Activated B cell treated with CpG ODN at 0.5 μM for 24 hours (primary cell): Measurements from ENCODE around the gene MTFR2. TPM values are rescaled to one million over a fixed set of nuclear protein-coding genes. Genes with fewer than 3 reads are reported as not detected.

Experiments used
- ATAC-seq: fragments of 200-7000 bp; cut with Tn5 transposase; one replicate; pipeline ENCODE4 v1.10.0; 2021; ENCODE audit warnings: low read depth, mild to moderate bottlenecking, moderate library complexity
- CTCF ChIA-PET: fragments of 350-600 bp; sonication (Branson Sonifier 250); formaldehyde crosslinking; loops from one replicate; lab custom pipeline; 2021; ENCODE audit warnings: antibody characterized with exemption; lab: Charles Lee
- POLR2A ChIA-PET: fragments of 350-600 bp; sonication (Branson Sonifier 250); formaldehyde crosslinking; loops from one replicate; lab custom pipeline; 2021; ENCODE audit warnings: antibody characterized with exemption; lab: Charles Lee
- DNase-seq: peaks from one replicate; pipeline ENCODE4 v3.0.0; 2022
- H3K27ac Mint-ChIP-seq: one replicate; pipeline ENCODE4 v1.8.0; 2020; ENCODE audit warnings: mixed read lengths
- H3K27me3 Mint-ChIP-seq: one replicate; pipeline ENCODE4 v1.8.0; 2021; ENCODE audit warnings: mixed read lengths
- H3K36me3 Mint-ChIP-seq: one replicate; pipeline ENCODE4 v1.8.0; 2021; ENCODE audit warnings: low read depth, mixed read lengths
- H3K4me1 Mint-ChIP-seq: one replicate; pipeline ENCODE4 v1.8.0; 2021; ENCODE audit warnings: mixed read lengths
- H3K4me3 Mint-ChIP-seq: one replicate; pipeline ENCODE4 v1.8.0; 2020; ENCODE audit warnings: mild to moderate bottlenecking, mixed read lengths
- H3K9me3 Mint-ChIP-seq: one replicate; pipeline ENCODE4 v1.8.0; 2020; ENCODE audit warnings: mixed read lengths
- CTCF ChIP-seq: fragments of 200-600 bp; IDR thresholded peaks from one replicate; pipeline ENCODE4 v1.8.0; 2022; ENCODE audit warnings: antibody characterized with exemption, mild to moderate bottlenecking
- intact Hi-C: fragments of 100-400 bp; cut with micrococcal nuclease; formaldehyde crosslinking; loops from one replicate; pipeline ENCODE4 v1.15.1; 2024
- total RNA-seq: library from RNA; stranded (reverse); gene quantifications from 2 replicates; pipeline ENCODE4 v1.2.3, GENCODE V29; 2022

The MTFR2 gene
- total RNA-seq, 1 donor from 2014 or later, result 3.5 TPM

DNA sequence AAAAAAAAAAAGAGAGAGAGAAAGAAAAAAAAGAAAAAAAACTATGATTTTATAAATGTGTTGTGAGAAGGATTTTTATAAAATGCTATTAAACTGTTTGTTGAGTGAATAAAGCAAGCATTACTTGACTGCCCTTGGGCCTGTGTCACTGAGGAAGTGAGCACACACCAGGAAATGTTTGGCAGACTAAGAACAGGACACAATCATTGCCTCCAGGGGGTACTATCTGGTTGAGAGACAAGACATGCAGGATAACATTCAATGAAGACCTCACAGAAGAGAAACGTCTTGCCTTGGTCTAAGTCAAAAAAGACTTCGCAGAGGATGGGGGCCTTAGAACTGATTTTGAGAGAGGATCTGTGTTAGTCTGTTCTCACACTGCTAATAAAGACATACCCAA is 40.6 kb downstream of the MTFR2 start:
- intact Hi-C loops, result no loop called here
- H3K27ac Mint-ChIP-seq, result no peak overlapping the region
- no peak for ATAC-seq
- no peaks in the 10 kb centered on the region for H3K9me3 Mint-ChIP-seq
- no peak for TF ChIP-seq CTCF
- H3K4me1 Mint-ChIP-seq, result no peaks in the 10 kb centered on the region
- ChIA-PET CTCF (no interaction called here), POLR2A (no interaction called here)
- no peak overlapping the region for H3K4me3 Mint-ChIP-seq
- no peaks in the 10 kb centered on the region for H3K27me3 Mint-ChIP-seq
- no peak for DNase-seq
- H3K36me3 Mint-ChIP-seq, result no peaks in the 10 kb centered on the region

DNA sequence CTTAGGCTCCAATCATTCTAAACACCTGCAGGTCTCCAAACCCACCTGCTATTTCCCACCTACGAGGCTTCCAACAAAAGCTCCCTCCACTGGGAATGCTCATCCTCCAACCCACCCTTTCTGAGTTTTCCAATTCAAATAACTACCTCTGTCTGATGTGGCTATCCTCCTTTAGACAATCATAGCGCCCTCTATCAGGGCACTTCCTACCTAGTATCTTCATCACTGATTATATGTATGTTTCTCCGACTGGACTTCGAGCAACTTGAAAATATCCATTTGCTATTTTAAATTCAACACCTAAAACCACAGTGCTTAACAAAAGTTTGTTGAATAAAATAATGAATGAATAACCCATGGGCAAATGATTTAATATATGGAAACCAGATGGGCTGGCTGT is 41.3 kb downstream of the MTFR2 start:
- CTCF ChIA-PET, result no interaction called here
- H3K27me3 Mint-ChIP-seq, result no peaks in the 10 kb centered on the region
- H3K36me3 Mint-ChIP-seq, result no peaks in the 10 kb centered on the region
- H3K9me3 Mint-ChIP-seq, result no peaks in the 10 kb centered on the region
- no peak overlapping the region for H3K4me3 Mint-ChIP-seq
- no peaks in the 10 kb centered on the region for H3K4me1 Mint-ChIP-seq
- POLR2A ChIA-PET, result no interaction called here
- no peak for TF ChIP-seq CTCF
- ATAC-seq, result no peak
- H3K27ac Mint-ChIP-seq, result no peak overlapping the region
- intact Hi-C loops, result no loop called here
- DNase-seq, result no peak

DNA sequence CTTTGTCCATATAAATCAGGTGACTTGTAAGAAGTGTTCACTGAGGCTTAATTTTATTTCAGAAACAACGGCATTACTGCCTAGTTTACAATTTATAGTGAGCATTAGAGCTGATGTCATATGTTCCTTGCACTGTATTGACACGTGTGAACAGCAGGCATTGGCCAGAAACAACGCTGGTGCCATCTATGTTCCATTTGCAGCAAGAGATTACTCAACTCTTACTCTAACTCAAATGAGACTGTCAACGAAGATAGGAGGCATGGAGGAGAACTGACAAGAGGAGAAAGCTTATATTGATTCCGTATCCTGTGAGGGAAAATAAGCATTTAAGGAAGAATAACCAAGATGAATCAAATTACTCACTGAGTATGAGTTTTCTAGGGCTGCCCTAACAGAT is 48.4 kb downstream of the MTFR2 start:
- POLR2A ChIA-PET, result no interaction called here

GRCh38 chr6:136192902-136193301 is 57.2 kb downstream of the MTFR2 start:
- DNase-seq (no peak), ATAC-seq (no peak)
- H3K36me3 Mint-ChIP-seq, result peaks cover 15% of the 10 kb centered on the region
- H3K4me1 Mint-ChIP-seq, result no peaks in the 10 kb centered on the region
- H3K27me3 Mint-ChIP-seq, result no peaks in the 10 kb centered on the region
- intact Hi-C loops, result no loop called here
- CTCF ChIA-PET, result no interaction called here
- H3K4me3 Mint-ChIP-seq, result no peak overlapping the region
- no peak for TF ChIP-seq CTCF
- H3K27ac Mint-ChIP-seq, result no peak overlapping the region
- no peaks in the 10 kb centered on the region for H3K9me3 Mint-ChIP-seq
- POLR2A ChIA-PET, result no interaction called here

More for the DNA sequence above, 48.4 kb downstream of the MTFR2 start:
- no peak for ATAC-seq
- intact Hi-C loops, result no loop called here
- Mint-ChIP-seq H3K27ac (no peak overlapping the region), H3K4me3 (no peak overlapping the region), H3K9me3 (no peaks in the 10 kb centered on the region), H3K27me3 (peaks cover 7% of the 10 kb centered on the region), H3K4me1 (no peaks in the 10 kb centered on the region), H3K36me3 (no peaks in the 10 kb centered on the region)
- no peak for DNase-seq
- TF ChIP-seq CTCF, result no peak
- CTCF ChIA-PET, result no interaction called here

DNA sequence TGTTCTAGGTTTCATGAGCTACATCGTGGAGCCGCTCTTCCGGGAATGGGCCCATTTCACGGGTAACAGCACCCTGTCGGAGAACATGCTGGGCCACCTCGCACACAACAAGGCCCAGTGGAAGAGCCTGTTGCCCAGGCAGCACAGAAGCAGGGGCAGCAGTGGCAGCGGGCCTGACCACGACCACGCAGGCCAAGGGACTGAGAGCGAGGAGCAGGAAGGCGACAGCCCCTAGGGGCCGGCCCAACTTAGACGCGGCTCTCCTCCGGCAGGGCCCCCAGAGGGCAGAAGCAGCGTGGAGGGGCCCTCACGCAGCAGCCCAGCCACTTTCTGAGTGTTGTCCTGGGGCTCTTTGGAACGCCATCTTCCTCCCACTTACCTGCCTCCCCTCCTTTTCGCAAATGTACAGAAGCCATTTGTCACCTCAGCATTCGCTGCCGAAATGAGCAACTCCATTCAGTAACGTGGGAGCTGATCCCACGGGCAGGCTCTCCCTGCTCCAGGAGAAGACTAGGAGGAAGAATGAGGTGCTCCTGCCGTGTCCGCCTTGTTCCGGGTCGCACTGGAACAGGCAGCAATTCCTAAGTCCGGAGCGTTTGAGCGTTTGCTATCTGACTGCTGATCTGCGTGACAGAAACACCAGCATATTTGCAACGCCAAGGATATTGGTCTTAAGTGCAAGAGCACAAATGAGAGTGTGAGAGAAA is 58.4 kb downstream of the MTFR2 start:
- intact Hi-C loops, result no loop called here
- ChIA-PET POLR2A (no interaction called here), CTCF (no interaction called here)
- no peaks in the 10 kb centered on the region for H3K4me1 Mint-ChIP-seq
- H3K9me3 Mint-ChIP-seq, result no peaks in the 10 kb centered on the region
- DNase-seq, result no peak
- no peak overlapping the region for H3K4me3 Mint-ChIP-seq
- no peak overlapping the region for H3K27ac Mint-ChIP-seq
- H3K27me3 Mint-ChIP-seq, result no peaks in the 10 kb centered on the region
- no peak for TF ChIP-seq CTCF
- H3K36me3 Mint-ChIP-seq, result peaks cover 23% of the 10 kb centered on the region
- ATAC-seq, result no peak
